Fibroblast of villous mesenchyme (primary cell): ENCODE measurements around the gene ALPK1. TPM values are rescaled to one million over a fixed set of nuclear protein-coding genes. Genes with fewer than 3 reads are reported as not detected.
"Not testable (repeated sequence)": the region's sequence is repeated elsewhere in the genome, so short reads cannot be mapped to it uniquely, and the experiment has no call there.

Source experiments
- DNase-seq: peaks from one replicate; pipeline ENCODE4 v3.0.0-alpha.2; 2010; ENCODE audit warnings: low read depth
- H3K4me3 ChIP-seq: 2 replicates; pipeline ENCODE4 v1.5.1; 2011; ENCODE audit warnings: low read depth, mild to moderate bottlenecking, low read length
- total RNA-seq: library from RNA; depleted of rRNA; stranded (reverse); fragments of >200 nt; gene quantifications from 2 replicates; pipeline ENCODE4 v1.2.3, GENCODE V29; 2012
- TF ChIP-seq, protein P1 (sequence below): IDR thresholded peaks from 2 replicates; pipeline ENCODE4 v1.5.1; 2012; ENCODE audit warnings: low read depth, mild to moderate bottlenecking, low read length; ENCODE audit not compliant: insufficient read depth

Gene ALPK1
- total RNA-seq, 1 donor = 25.5 TPM

DNA sequence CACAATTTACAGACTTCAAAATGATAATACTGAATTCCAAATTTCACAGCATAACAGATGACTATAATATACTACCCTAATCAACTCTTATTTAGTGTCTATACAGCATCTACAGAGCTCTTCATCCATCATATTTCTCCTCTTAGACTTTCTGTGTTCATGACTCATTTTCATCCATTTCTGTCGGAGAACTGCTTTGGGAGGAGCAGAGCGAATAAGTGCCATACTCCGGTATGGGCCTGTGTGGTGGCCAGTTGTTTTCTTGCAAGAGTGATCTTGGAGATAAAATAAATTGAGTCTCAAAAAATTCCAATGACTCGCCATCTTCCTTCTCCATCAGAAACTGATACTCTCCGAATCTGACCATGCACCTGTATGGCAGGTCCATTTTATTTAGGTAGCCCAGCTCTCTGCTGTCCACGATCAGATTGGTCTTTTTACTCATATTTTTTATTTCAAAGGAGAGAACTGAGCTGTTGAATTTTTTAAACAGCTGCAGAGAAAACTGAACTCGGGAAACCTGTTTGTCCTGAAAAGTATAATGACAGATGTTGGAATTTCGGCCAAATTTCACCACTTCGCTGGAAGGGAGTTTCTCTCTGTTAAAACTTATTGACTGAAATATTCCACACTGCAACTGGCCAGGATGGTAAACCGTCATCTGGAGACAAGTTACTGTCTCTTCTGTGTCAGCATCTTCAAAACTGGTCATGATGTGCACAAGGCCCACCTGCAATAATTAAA is 19.3 kb upstream of the ALPK1 start:
- no peak overlapping the region for H3K4me3 ChIP-seq
- DNase-seq = no peak
- TF ChIP-seq, protein P1, sequence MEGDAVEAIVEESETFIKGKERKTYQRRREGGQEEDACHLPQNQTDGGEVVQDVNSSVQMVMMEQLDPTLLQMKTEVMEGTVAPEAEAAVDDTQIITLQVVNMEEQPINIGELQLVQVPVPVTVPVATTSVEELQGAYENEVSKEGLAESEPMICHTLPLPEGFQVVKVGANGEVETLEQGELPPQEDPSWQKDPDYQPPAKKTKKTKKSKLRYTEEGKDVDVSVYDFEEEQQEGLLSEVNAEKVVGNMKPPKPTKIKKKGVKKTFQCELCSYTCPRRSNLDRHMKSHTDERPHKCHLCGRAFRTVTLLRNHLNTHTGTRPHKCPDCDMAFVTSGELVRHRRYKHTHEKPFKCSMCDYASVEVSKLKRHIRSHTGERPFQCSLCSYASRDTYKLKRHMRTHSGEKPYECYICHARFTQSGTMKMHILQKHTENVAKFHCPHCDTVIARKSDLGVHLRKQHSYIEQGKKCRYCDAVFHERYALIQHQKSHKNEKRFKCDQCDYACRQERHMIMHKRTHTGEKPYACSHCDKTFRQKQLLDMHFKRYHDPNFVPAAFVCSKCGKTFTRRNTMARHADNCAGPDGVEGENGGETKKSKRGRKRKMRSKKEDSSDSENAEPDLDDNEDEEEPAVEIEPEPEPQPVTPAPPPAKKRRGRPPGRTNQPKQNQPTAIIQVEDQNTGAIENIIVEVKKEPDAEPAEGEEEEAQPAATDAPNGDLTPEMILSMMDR = no peak

DNA sequence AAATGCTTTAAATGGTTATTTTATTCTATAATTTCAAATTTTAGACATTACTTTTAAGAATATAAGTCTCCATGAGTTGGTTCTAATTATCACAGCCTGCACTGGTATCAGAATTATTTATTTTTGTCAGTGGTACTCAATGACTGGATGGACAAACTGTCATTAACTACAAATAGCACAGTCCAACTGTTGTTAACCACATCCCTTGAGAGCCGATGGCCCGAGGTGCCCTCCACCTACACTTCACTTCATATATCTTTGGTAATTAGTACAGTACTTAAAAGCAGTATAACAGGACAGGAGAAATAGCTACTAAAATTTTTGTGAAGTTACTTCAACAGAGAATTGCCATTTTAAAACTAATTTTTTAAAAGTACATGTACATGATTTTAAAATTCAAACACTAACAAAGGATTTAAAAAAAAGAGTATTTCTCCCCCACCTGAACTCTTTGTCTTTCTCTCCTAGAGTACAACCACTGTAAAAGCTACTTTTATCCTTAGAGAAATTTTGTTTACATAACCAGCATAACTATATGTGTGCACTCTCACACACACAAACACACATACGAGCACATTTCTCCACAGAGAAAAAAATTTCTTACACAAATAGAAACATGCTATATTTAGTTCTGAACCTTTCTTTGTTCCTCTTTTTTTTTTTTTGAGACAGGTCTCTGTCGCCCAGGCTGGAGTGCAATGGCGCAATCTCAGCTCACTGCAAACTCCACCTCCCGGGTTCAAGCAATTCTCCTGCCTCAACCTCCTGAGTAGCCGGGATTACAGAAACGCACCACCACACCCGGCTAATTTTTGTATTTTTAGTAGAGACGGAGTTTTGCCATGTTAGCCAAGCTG is 17.9 kb upstream of the ALPK1 start:
- no peak for DNase-seq
- TF ChIP-seq, protein P1 = no peak
- no peak overlapping the region for H3K4me3 ChIP-seq

DNA sequence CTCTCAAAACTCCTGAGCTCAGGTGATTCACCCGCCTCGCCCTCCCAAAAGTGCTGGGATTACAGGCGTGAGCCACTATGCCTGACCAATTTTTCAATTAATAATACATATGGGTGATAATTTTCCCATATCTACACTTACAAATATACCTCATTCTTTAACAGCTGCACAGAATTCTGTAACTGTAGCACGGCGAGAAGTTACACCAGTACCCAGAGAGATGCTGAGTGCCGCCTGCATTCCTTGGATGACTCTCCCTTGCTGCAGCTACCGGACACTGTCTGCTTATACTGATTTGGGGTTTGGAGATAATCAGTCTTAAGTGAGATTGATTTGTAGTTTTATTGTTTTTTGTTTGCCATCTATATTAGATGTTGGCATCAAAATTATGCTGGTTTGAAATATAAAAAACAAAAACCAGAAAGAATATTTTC is 17.3 kb upstream of the ALPK1 start:
- TF ChIP-seq, protein P1 = no peak
- no peak for DNase-seq
- H3K4me3 ChIP-seq = no peak overlapping the region

DNA sequence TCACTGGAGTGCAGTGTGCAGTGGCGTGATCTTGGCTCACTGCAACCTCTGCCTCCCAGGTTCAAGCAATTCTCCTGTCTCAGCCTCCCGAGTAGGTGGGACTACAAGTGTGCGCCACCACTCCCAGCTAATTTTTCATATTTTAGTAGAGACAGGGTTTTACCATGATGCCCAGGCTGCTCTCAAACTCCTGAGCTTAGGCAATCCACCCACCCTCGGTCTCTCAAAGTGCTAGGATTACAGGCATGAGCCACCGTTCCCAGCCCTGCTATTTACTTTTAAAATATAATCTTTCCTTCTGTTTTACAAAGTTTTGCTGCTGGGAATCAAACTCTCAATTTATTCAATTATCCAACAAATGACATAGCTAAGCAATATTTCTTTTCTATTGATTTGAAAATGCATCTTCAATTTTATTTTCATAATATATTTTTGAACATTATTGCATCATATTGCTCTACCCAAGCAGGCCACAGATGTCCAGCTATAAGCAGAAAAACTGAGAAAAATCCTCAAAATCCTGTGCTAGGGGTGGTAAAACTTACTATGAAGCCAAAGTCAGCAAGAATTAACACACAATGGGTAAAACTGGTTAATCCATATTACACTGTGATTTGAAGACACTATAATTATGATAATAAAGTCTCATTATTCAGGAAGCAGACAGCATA is 16.6 kb upstream of the ALPK1 start:
- no peak for DNase-seq
- TF ChIP-seq, protein P1 = no peak

DNA sequence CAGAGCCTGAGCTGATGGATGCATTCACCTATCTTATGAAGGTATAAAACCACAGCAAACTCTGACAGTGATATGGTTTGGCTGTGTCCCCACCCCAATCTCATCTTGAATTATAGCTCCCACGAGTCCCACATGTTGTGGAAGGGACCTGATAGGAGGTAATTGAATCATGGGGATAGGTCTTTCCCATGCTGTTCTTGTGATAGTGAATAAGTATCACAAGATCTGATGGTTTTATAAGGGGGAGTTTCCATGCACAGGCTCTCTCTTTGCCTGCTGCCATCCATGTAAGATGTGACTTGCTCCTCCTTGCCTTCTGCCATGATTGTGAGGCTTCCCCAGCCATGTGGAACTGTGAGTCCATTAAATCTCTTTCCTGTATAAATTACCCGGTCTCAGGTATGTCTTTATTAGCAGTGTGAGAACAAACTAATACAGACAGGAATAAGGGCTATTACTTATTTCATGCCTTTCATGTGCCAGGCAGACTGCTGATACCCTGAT is 15.2 kb upstream of the ALPK1 start:
- DNase-seq = not testable (repeated sequence)

More for the DNA sequence above, 16.6 kb upstream of the ALPK1 start:
- no peak overlapping the region for H3K4me3 ChIP-seq

DNA sequence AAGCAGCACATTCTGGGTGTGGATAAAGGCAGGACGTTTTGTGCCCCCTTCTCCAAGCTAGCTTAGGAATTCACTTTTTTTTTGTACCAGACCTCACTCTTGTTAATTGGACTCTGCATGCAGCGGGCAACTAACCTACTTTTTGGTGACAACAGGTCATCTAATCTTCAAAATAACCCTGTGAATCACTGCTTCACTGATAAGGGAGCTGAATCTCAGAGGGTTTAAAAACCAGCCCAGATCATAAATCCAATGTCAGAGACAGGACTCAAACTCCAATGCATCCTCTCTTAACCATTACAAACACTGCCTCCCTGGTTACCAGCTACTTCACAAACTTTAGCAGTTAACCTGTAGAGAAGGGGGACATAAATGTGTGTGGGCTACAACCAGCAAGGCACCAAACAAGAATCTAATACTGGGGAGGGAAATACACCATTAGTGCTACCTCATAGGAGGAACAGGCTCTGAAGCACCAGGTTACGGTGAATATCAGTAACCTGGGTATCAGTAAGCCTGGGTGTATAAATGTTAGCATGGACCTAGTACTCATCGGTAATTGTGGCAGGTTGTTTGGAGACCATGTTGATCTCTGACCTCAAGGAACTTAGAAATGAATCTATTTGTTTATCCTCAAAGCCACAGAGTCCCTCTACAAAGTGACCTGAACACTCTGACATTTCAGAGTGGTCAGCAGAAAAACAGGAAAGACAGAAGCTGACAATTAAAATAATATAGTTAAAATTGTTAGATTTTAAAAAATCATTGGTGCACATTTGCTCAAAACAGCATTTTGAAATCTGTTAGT is 14.1 kb upstream of the ALPK1 start:
- no peak for DNase-seq
- TF ChIP-seq, protein P1 = no peak
- no peak overlapping the region for H3K4me3 ChIP-seq

More for the DNA sequence above, 15.2 kb upstream of the ALPK1 start:
- H3K4me3 ChIP-seq = not testable (repeated sequence)
